K562 (cell line): Measurements from ENCODE around the gene RPL29. TPM values are rescaled to one million over a fixed set of nuclear protein-coding genes. Genes with fewer than 3 reads are reported as not detected.
A peak's percentile ranks its signal among the peaks of the same experiment; 100 is the strongest.

Experiments
- ATAC-seq: fragments of 200-7000 bp; cut with Tn5 transposase; 3 replicates; pipeline ENCODE4 v1.9.1; 2020; ENCODE audit warnings: moderate library complexity
- BruUV-seq: library from RNA; stranded (reverse); fragments of 400-500 nt; replicated peaks from 2 replicates; lab custom pipeline; 2021; lab: Mats Ljungman, UMichigan
- CTCF ChIA-PET: fragments of 300-600 bp; formaldehyde crosslinking; extraction: SDS; loops from one replicate; lab custom pipeline; 2021; ENCODE audit warnings: low intra/inter-chr PET ratio; lab: Yijun Ruan, JAX
- POLR2A ChIA-PET: fragments of 300-600, 350-650 bp; sonication (Branson Sonifier 250); formaldehyde crosslinking; extraction: SDS; loops from one replicate; lab custom pipeline; 2021; ENCODE audit warnings: antibody characterized with exemption, inconsistent platforms; lab: Yijun Ruan, JAX
- DNase-seq, 4 experiments: peaks; one replicate each; pipeline versions ENCODE4 v3.0.0 to v3.0.0-alpha.2; 2011 to 2018; ENCODE audit warnings: low spot score in 3 of 4, mixed read lengths in 3 of 4; ENCODE audit errors: extremely low read depth in 1 of 4
- FAIRE-seq: peaks from 2 replicates; lab custom pipeline; 2011; peaks lifted over from hg19 to GRCh38; lab: Jason Lieb, UNC
- H2AFZ ChIP-seq: 2 replicates; pipeline ENCODE4 v1.6.0; 2011; ENCODE audit warnings: low read depth, low read length, control low read depth, inconsistent platforms
- H3K27ac ChIP-seq: fragments of 200-600 bp; 3 replicates; pipeline ENCODE4 v1.8.0; 2011; ENCODE audit warnings: low read depth, mild to moderate bottlenecking, control low read depth, inconsistent platforms, low read length, moderate library complexity, mixed read lengths; ENCODE audit errors: extremely low read depth
- H3K27me3 ChIP-seq, 2 experiments: fragments of 300-600 bp in 1 of 2; 2 replicates in 1 of 2; 3 replicates in 1 of 2; pipeline versions ENCODE4 v1.6.0 to v1.8.0; 2011; ENCODE audit warnings: inconsistent platforms in 2 of 2, low read length in 2 of 2, mild to moderate bottlenecking in 1 of 2, mixed read lengths in 1 of 2, moderate library complexity in 1 of 2; ENCODE audit not compliant: control insufficient read depth in 2 of 2, insufficient read depth in 2 of 2
- H3K36me3 ChIP-seq: fragments of 300-600 bp; 3 replicates; pipeline ENCODE4 v1.8.0; 2011; ENCODE audit warnings: mild to moderate bottlenecking, low read length, inconsistent platforms; ENCODE audit not compliant: control insufficient read depth, insufficient read depth
- H3K4me1 ChIP-seq, 2 experiments: fragments of 200-600 bp in 1 of 2; replicated peaks in 1 of 2; 2 replicates in 1 of 2; 3 replicates in 1 of 2; pipeline versions ENCODE4 v1.5.1 to v1.8.0; 2011; ENCODE audit warnings: inconsistent platforms in 2 of 2, low read length in 2 of 2, mild to moderate bottlenecking in 1 of 2, mixed read lengths in 1 of 2, moderate library complexity in 1 of 2; ENCODE audit not compliant: control insufficient read depth in 2 of 2, insufficient read depth in 2 of 2
- H3K4me2 ChIP-seq: 2 replicates; pipeline ENCODE4 v1.6.1; 2011; ENCODE audit warnings: low read length, control low read depth, inconsistent platforms, mixed read lengths; ENCODE audit not compliant: insufficient read depth
- H3K4me3 ChIP-seq: fragments of 200-600 bp; sonication (generic), shearing (Covaris generic); 2 replicates; pipeline ENCODE4 v1.5.1; 2016; ENCODE audit warnings: control low read depth, inconsistent platforms
- H3K79me2 ChIP-seq: fragments of 200-600 bp; 3 replicates; pipeline ENCODE4 v1.8.0; 2011; ENCODE audit warnings: low read length, inconsistent platforms; ENCODE audit not compliant: control insufficient read depth, insufficient read depth
- H3K9ac ChIP-seq, 2 experiments: 2 replicates each; pipeline versions ENCODE4 v1.6.0 to v1.6.1; 2011; ENCODE audit warnings: low read depth in 2 of 2, low read length in 2 of 2, control low read depth in 1 of 2, inconsistent platforms in 1 of 2, mild to moderate bottlenecking in 1 of 2, mixed read lengths in 1 of 2; ENCODE audit not compliant: insufficient read depth in 1 of 2
- H3K9me1 ChIP-seq: one replicate; pipeline ENCODE4 v1.6.0; 2011; ENCODE audit warnings: inconsistent platforms, mild to moderate bottlenecking, low read length, moderate library complexity; ENCODE audit not compliant: control insufficient read depth, insufficient read depth
- H3K9me3 ChIP-seq: replicated peaks from 2 replicates; pipeline ENCODE4 v1.5.1; 2011; ENCODE audit warnings: low read depth, low read length, inconsistent platforms; ENCODE audit not compliant: control insufficient read depth, insufficient read depth
- H4K20me1 ChIP-seq: replicated peaks from 2 replicates; pipeline ENCODE4 v1.6.1; 2011; ENCODE audit warnings: low read length, inconsistent platforms, mixed read lengths; ENCODE audit not compliant: control insufficient read depth, insufficient read depth
- ATF2 ChIP-seq: sonication (generic); formaldehyde crosslinking; IDR thresholded peaks from 2 replicates; pipeline ENCODE4 v1.8.1; 2022; ENCODE audit warnings: missing genetic modification reagents
- BHLHE40 ChIP-seq: IDR thresholded peaks from 2 replicates; pipeline ENCODE4 v1.6.1; 2011; ENCODE audit warnings: low read length, improper control_type of control experiment
- CBFB ChIP-seq: sonication (generic); formaldehyde crosslinking; IDR thresholded peaks from 2 replicates; pipeline ENCODE4 v1.4.0; 2020; ENCODE audit warnings: mild to moderate bottlenecking, missing genetic modification reagents
- HDAC1 ChIP-seq, 2 experiments: fragments of 450-650 bp; IDR thresholded peaks; 2 replicates each; pipeline ENCODE4 v1.6.1; 2016 to 2017; ENCODE audit warnings: inconsistent platforms in 1 of 2, mild to moderate bottlenecking in 1 of 2, moderate library complexity in 1 of 2
- HNRNPLL ChIP-seq: fragments of 200-400 bp; formaldehyde crosslinking; IDR thresholded peaks from 2 replicates; pipeline ENCODE4 v1.6.1; 2017; ENCODE audit warnings: low read length, low read depth, mild to moderate bottlenecking; ENCODE audit not compliant: poor library complexity, severe bottlenecking
- ID3 ChIP-seq, 2 experiments: fragments of 250-450 bp in 1 of 2; fragments of 450-650 bp in 1 of 2; sonication (Bioruptor Pico) in 1 of 2; IDR thresholded peaks; 2 replicates each; pipeline versions ENCODE4 v1.6.1 to v1.8.0; 2016 to 2021; ENCODE audit warnings: mild to moderate bottlenecking in 2 of 2, moderate library complexity in 2 of 2, missing compliant biosample characterization in 1 of 2, missing genetic modification characterization in 1 of 2
- NFRKB ChIP-seq: fragments of 450-650 bp; IDR thresholded peaks from 2 replicates; pipeline ENCODE4 v1.6.1; 2016; ENCODE audit warnings: low read depth
- NR2C2 ChIP-seq, 2 experiments: fragments of 200-800 bp in 1 of 2; sonication (Bioruptor generic) in 1 of 2; sonication (generic) in 1 of 2; formaldehyde crosslinking in 1 of 2; IDR thresholded peaks; 2 replicates each; pipeline versions ENCODE4 v1.6.1 to v1.8.0; 2016 to 2022; ENCODE audit warnings: mild to moderate bottlenecking in 1 of 2, missing compliant biosample characterization in 1 of 2, missing genetic modification characterization in 1 of 2, missing genetic modification reagents in 1 of 2
- NR2F6 ChIP-seq: fragments of 450-650 bp; formaldehyde crosslinking; IDR thresholded peaks from 2 replicates; pipeline ENCODE4 v1.4.0; 2020; ENCODE audit warnings: mild to moderate bottlenecking
- PHF8 ChIP-seq: fragments of 200-600 bp; sonication (generic); IDR thresholded peaks from 2 replicates; pipeline ENCODE4 v1.6.1; 2012; ENCODE audit warnings: mixed run types, mild to moderate bottlenecking, inconsistent platforms, low read length, moderate library complexity, borderline replicate concordance
- RFX7 ChIP-seq: fragments of 250-450 bp; sonication (Bioruptor Pico); IDR thresholded peaks from 2 replicates; pipeline ENCODE4 v1.5.1; 2021; ENCODE audit warnings: mild to moderate bottlenecking
- SMARCB1 ChIP-seq: IDR thresholded peaks from 2 replicates; pipeline ENCODE4 v1.6.1; 2011; ENCODE audit warnings: improper control_type of control experiment, low read depth; ENCODE audit not compliant: insufficient read length
- SRSF7 ChIP-seq: fragments of 200-400 bp; formaldehyde crosslinking; optimal IDR thresholded peaks from 2 replicates; pipeline ENCODE3; 2017; ENCODE audit warnings: mild to moderate bottlenecking, low read depth, low read length
- SUPT5H ChIP-seq: fragments of 450-650 bp; IDR thresholded peaks from 2 replicates; pipeline ENCODE4 v1.6.1; 2016
- TRIM28 ChIP-seq: fragments of 450-650 bp; IDR thresholded peaks from 2 replicates; pipeline ENCODE4 v1.6.1; 2017
- ZBTB2 ChIP-seq: fragments of 450-650 bp; IDR thresholded peaks from 2 replicates; pipeline ENCODE4 v1.6.1; 2016; ENCODE audit warnings: antibody characterized with exemption
- ZKSCAN8 ChIP-seq: fragments of 200-800 bp; sonication (Bioruptor generic); IDR thresholded peaks from 2 replicates; pipeline ENCODE4 v1.6.1; 2016; ENCODE audit warnings: missing genetic modification characterization, missing compliant biosample characterization
- ZNF24 ChIP-seq: fragments of 450-650 bp; IDR thresholded peaks from 2 replicates; pipeline ENCODE4 v1.6.1; 2016
- WGBS: fragments of 100-300 bp; shearing (Covaris generic); methylation state at CpG from one replicate; pipeline ENCODE4 v1.1.6; 2016; ENCODE audit warnings: low coverage, mixed read lengths; ENCODE audit not compliant: insufficient coverage; ENCODE audit errors: missing lambda C conversion rate; 5-methylcytosine and 5-hydroxymethylcytosine counted together
- in situ Hi-C: fragments of 300-500 bp; cut with MboI; formaldehyde crosslinking; loops from 4 replicates; pipeline ENCODE4 v1.15.0; 2018; ENCODE audit warnings: inconsistent platforms, mixed read lengths
- intact Hi-C: fragments of 100-400 bp; cut with micrococcal nuclease; formaldehyde crosslinking; loops from 2 replicates; pipeline ENCODE4 v1.14.2; 2022
- polyA plus RNA-seq, 8 experiments: library from polyadenylated mRNA; depleted of rRNA in 4 of 8; stranded (reverse) in 5 of 8; unstranded in 3 of 8; fragments of >200 nt; fragmentation: Nextera tagmentation in 2 of 8; fragmentation: Illumina TruSeq in 1 of 8; extraction: Ambion mirVana in 2 of 8; extraction: Trizol in 1 of 8; gene quantifications; 2 replicates each; pipeline versions ENCODE4 v1.2.1 to v1.2.3, GENCODE V29; 2011 to 2014; ENCODE audit warnings: inconsistent platforms in 1 of 8, missing spikeins in 1 of 8
- total RNA-seq, 7 experiments: library from RNA; depleted of rRNA in 6 of 7; stranded (reverse); fragments of >200 nt in 6 of 7; fragmentation: Illumina TruSeq in 2 of 7; extraction: Trizol in 2 of 7; gene quantifications; 2 replicates each; pipeline versions ENCODE4 v1.2.1 to v1.2.3, GENCODE V29; 2011 to 2021; ENCODE audit warnings: low replicate concordance in 1 of 7

Gene RPL29
- total and polyA plus RNA-seq, 9 of the 15 experiments (the other 6 are each of a cell fraction or from before 2014, with no cell fraction given): 568 to 1,475 (median 1,104) TPM

GRCh38 chr3:51982352-51982837, 13.3 kb downstream of the RPL29 start:
- CTCF ChIA-PET: no interaction called here
- H3K79me2 ChIP-seq: peaks cover 47% of the 10 kb centered on the region
- in situ Hi-C loops: no loop called here
- peaks cover 23% of the 10 kb centered on the region; the same call in 2 of the 3 replicates for H3K36me3 ChIP-seq
- H3K9me1 ChIP-seq: no peaks in the 10 kb centered on the region
- FAIRE-seq (peak; percentile 54), ATAC-seq (peak; percentile 57), DNase-seq (peak in 3 of 4 experiments; percentile 49 to 67 (median 64))
- peak overlapping the region; percentile 91 for H3K27ac ChIP-seq
- H4K20me1 ChIP-seq: no peaks in the 10 kb centered on the region
- WGBS: 0% methylated on average over 4 of the region's 4 CpGs
- TSS peak; percentile 73 for BruUV-seq
- no peaks in the 10 kb centered on the region for H3K9me3 ChIP-seq
- POLR2A ChIA-PET: interaction anchor here (0.6 to 5.2 kb wide), 9 partner anchors 9 to 417 kb away, joined by 3 to 105 read pairs (median 3); partner anchors contain the start of genes ABHD14A, ABHD14B, PARP3 and RPL29
- intact Hi-C loops: no loop called here
- peak overlapping the region; percentile 69 for H2AFZ ChIP-seq
- H3K4me1 ChIP-seq: peaks cover 32 to 69% of the 10 kb centered on the region in 2 experiments; a peak in 4 of 5 replicates
- peak overlapping the region; percentile 96 for H3K4me2 ChIP-seq
- H3K27me3 ChIP-seq: no peaks in the 10 kb centered on the region
- peak overlapping the region; percentile 94 to 97 for H3K9ac ChIP-seq
- H3K4me3 ChIP-seq: peak overlapping the region; percentile 55
- no peak for TF ChIP-seq HNRNPLL
- TF ChIP-seq ATF2: no peak
- TF ChIP-seq SMARCB1: no peak
- no peak for TF ChIP-seq SUPT5H
- no peak for TF ChIP-seq ZKSCAN8 (CRISPR knock-in tag)
- no peak for TF ChIP-seq TRIM28
- peak; percentile 65; the same call in 1 of the 2 replicates for TF ChIP-seq NR2C2 (CRISPR knock-in tag; IDR thresholded peaks at IDR 0.05)
- TF ChIP-seq NR2C2 (tag; IDR thresholded peaks at IDR 0.05): no peak
- TF ChIP-seq SRSF7: no peak
- TF ChIP-seq NFRKB: no peak
- 0 out of 2 replicates have a peak, but pooled peaks have one; percentile 10 for TF ChIP-seq CBFB (CRISPR knock-in tag)
- TF ChIP-seq ZBTB2: no peak; the same call in 1 of the 2 replicates
- TF ChIP-seq ZNF24: peak; percentile 62
- TF ChIP-seq PHF8: no peak
- TF ChIP-seq ID3 (CRISPR knock-in tag; IDR thresholded peaks at IDR 0.05): no peak
- 0 out of 2 replicates have a peak, but pooled peaks have one; percentile 18 for TF ChIP-seq ID3 (tag; IDR thresholded peaks at IDR 0.05)
- TF ChIP-seq HDAC1 (IDR thresholded peaks at IDR 0.05): peak in 1 of 2 experiments; percentile 71; a peak in 2 of 4 replicates
- no peak for TF ChIP-seq RFX7 (CRISPR knock-in tag)
- TF ChIP-seq NR2F6 (CRISPR knock-in tag): no peak
- TF ChIP-seq BHLHE40: peak; percentile 43; the same call in 1 of the 2 replicates
